ELF-1 (cell line): ENCODE measurements around the gene RIPPLY3.

Experiments used
- DNase-seq: peaks from one replicate; pipeline ENCODE4 v3.0.0-alpha.2; 2016; ENCODE audit warnings: low read depth, low spot score

The RIPPLY3 gene

GRCh38 chr21:37006486-37007291, at the start of gene RIPPLY3:
Gene RIPPLY3, plus strand, starts transcription at chr21:37006702. Its CDS starts 71 bp downstream, at chr21:37006773.
- DNase-seq = peak; percentile 45

- no peak for DNase-seq
Measured at GRCh38 chr21:36959020-36959835, 47.3 kb upstream of the RIPPLY3 start.

GRCh38 chr21:36960676-36961284, 45.7 kb upstream of the RIPPLY3 start:
- no peak for DNase-seq

- DNase-seq = no peak
Measured at GRCh38 chr21:36962098-36962780, 44.3 kb upstream of the RIPPLY3 start.

GRCh38 chr21:36964398-36964797, 42.1 kb upstream of the RIPPLY3 start:
- no peak for DNase-seq

GRCh38 chr21:36964827-36965719, 41.4 kb upstream of the RIPPLY3 start:
- peak; percentile 5 for DNase-seq

- DNase-seq = no peak
Measured at GRCh38 chr21:36965720-36966065, 40.8 kb upstream of the RIPPLY3 start.

- DNase-seq = peak; percentile 70
Measured at GRCh38 chr21:36966066-36966820, 40.3 kb upstream of the RIPPLY3 start, which contains the start of gene HLCS. Gene HLCS, minus strand, starts transcription at chr21:36966669. Its CDS starts 31 bp downstream, at chr21:36966638.

GRCh38 chr21:36966821-36967768, 39.4 kb upstream of the RIPPLY3 start:
- peak; percentile 40 for DNase-seq

GRCh38 chr21:36968414-36968813, 38.1 kb upstream of the RIPPLY3 start:
- no peak for DNase-seq

GRCh38 chr21:36968976-36969375, 37.5 kb upstream of the RIPPLY3 start:
- no peak for DNase-seq

- no peak for DNase-seq
Measured at GRCh38 chr21:36973986-36974850, 32.3 kb upstream of the RIPPLY3 start.

GRCh38 chr21:36974851-36975192, 31.7 kb upstream of the RIPPLY3 start:
- DNase-seq = no peak

GRCh38 chr21:36976228-36976861, 30.2 kb upstream of the RIPPLY3 start:
- DNase-seq = no peak

GRCh38 chr21:36976882-36977651, 29.4 kb upstream of the RIPPLY3 start:
- DNase-seq = peak; percentile 73

- DNase-seq = peak; percentile 45
Measured at GRCh38 chr21:36980280-36981048, 26.0 kb upstream of the RIPPLY3 start.
